Esophagus muscularis mucosa (tissue), 3 donors: ENCODE data around the gene PIWIL1.

Experiments used
- CTCF ChIP-seq, 3 experiments: fragments of 200-600 bp in 2 of 3; fragments of 450-650 bp in 1 of 3; sonication (generic) in 2 of 3; IDR thresholded peaks; one replicate each; pipeline ENCODE4 v1.5.1; 2017 to 2019; ENCODE audit warnings: antibody characterized with exemption in 3 of 3, mild to moderate bottlenecking in 2 of 3, moderate library complexity in 1 of 3
- EP300 ChIP-seq: sonication (generic); formaldehyde crosslinking; IDR thresholded peaks from one replicate; pipeline ENCODE4 v1.6.1; 2017; ENCODE audit warnings: antibody characterized with exemption

GRCh38 chr12:130344529-130344928 is 6.8 kb downstream of the PIWIL1 start:
- TF ChIP-seq CTCF (IDR thresholded peaks at IDR 0.05) (no peak), EP300 (no peak)
